ENCODE results near the gene CNTNAP5. TPM values are rescaled to one million over a fixed set of nuclear protein-coding genes. Genes with fewer than 3 reads are reported as not detected.

The CNTNAP5 gene
- total RNA-seq, 2 experiments from 2014 or later: not detected

DNA sequence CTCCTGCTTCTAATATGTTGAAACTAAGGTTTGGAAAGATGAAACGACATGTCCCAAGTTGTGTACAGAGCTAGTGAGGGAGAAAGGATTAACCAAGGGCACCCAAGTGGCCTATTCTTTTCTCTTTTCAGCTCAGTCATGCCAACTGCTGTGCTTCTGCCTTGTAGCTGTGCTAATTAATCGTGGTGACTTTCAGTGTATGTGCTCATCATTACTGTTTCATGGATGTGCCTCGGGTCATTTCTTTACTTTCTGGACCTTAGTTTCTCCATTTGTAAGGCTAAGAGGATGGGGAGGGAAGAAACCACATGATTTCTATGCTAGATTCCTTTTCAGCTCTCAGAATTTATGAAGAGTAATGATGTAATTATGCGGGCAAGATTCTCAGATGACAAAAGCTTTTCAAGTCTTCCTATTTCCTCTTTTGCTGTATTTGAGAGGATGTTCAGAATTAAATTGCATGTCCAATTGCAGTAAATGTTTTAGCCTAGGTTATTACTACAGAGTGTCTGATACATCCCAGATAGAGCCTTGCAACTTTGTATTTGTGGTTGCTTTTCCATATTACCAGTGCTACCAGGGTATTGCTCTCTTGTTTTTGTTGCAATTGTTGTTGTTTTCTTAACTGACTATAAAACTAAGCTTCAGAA is 621.2 kb downstream of the CNTNAP5 start:
- ChIA-PET CTCF (no interaction called here), POLR2A (no interaction called here)
- DNase-seq: no peak
- H3K4me1 Mint-ChIP-seq (ENCODE audit: low read depth): no peaks in the 10 kb centered on the region
- H3K27ac Mint-ChIP-seq: no peak overlapping the region
- intact Hi-C loops (cut with DNase I, micrococcal nuclease): no loop called here
- no peak overlapping the region for H3K4me3 Mint-ChIP-seq
- no peaks in the 10 kb centered on the region for H3K27me3 Mint-ChIP-seq
- peaks cover 7% of the 10 kb centered on the region for H3K9me3 Mint-ChIP-seq
- no peaks in the 10 kb centered on the region for H3K36me3 Mint-ChIP-seq (ENCODE audit: low read depth)
- H3K9me3 ChIP-seq (ENCODE audit: control insufficient read depth in 1 of 2, insufficient read depth in 1 of 2, low read length in 2 of 2): peaks cover 0 to 9% of the 10 kb centered on the region in 2 experiments
- no peak for ATAC-seq (ENCODE audit: poor library complexity)
- H3K4me1 ChIP-seq (ENCODE audit: insufficient read depth, low read length): no peaks in the 10 kb centered on the region
- no peaks in the 10 kb centered on the region for H3K36me3 ChIP-seq (ENCODE audit: insufficient read depth, low read length)
- no peaks in the 10 kb centered on the region for H3K27me3 ChIP-seq (ENCODE audit: control insufficient read depth in 1 of 2, insufficient read depth in 2 of 2, low read length in 2 of 2)
- H3K4me3 ChIP-seq (ENCODE audit: low read length): no peak overlapping the region
- TF ChIP-seq, protein P1, sequence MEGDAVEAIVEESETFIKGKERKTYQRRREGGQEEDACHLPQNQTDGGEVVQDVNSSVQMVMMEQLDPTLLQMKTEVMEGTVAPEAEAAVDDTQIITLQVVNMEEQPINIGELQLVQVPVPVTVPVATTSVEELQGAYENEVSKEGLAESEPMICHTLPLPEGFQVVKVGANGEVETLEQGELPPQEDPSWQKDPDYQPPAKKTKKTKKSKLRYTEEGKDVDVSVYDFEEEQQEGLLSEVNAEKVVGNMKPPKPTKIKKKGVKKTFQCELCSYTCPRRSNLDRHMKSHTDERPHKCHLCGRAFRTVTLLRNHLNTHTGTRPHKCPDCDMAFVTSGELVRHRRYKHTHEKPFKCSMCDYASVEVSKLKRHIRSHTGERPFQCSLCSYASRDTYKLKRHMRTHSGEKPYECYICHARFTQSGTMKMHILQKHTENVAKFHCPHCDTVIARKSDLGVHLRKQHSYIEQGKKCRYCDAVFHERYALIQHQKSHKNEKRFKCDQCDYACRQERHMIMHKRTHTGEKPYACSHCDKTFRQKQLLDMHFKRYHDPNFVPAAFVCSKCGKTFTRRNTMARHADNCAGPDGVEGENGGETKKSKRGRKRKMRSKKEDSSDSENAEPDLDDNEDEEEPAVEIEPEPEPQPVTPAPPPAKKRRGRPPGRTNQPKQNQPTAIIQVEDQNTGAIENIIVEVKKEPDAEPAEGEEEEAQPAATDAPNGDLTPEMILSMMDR (IDR thresholded peaks at IDR 0.05): no peak
- H3K27ac ChIP-seq (ENCODE audit: low read depth in 1 of 2, low read length in 2 of 2): no peak overlapping the region

DNA sequence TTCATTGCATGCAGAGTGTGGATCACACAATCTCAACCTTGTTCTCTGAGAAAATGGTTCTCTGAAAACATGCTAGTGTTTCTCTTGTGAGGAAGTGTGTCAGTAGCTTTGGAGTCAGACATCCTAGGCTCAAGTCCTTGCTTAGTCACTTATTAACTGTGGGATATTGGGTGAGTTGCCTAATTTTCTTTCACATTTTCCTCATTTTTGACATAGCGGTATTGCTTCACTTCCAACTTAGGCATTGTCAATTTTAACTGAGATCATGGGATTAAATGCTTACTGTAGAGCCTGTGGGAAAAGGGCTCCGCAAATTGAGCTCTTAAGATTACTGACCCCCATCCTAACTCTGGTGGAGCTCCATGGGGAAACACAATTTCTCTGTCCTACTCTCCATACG is 622.2 kb downstream of the CNTNAP5 start:
- TF ChIP-seq, protein P1 (IDR thresholded peaks at IDR 0.05): no peak
- Histone ChIP-seq H3K4me1 (ENCODE audit: insufficient read depth, low read length) (no peaks in the 10 kb centered on the region), H3K9me3 (ENCODE audit: control insufficient read depth in 1 of 2, insufficient read depth in 1 of 2, low read length in 2 of 2) (peaks cover 0 to 9% of the 10 kb centered on the region in 2 experiments), H3K27me3 (ENCODE audit: control insufficient read depth in 1 of 2, insufficient read depth in 2 of 2, low read length in 2 of 2) (no peaks in the 10 kb centered on the region), H3K27ac (ENCODE audit: low read depth in 1 of 2, low read length in 2 of 2) (no peak overlapping the region), H3K4me3 (ENCODE audit: low read length) (no peak overlapping the region), H3K36me3 (ENCODE audit: insufficient read depth, low read length) (no peaks in the 10 kb centered on the region)
- intact Hi-C loops (cut with DNase I, micrococcal nuclease): no loop called here
- POLR2A ChIA-PET: no interaction called here
- no peaks in the 10 kb centered on the region for H3K36me3 Mint-ChIP-seq (ENCODE audit: low read depth)
- no peaks in the 10 kb centered on the region for H3K27me3 Mint-ChIP-seq
- CTCF ChIA-PET: no interaction called here
- H3K4me3 Mint-ChIP-seq: no peak overlapping the region
- DNase-seq (no peak), ATAC-seq (ENCODE audit: poor library complexity) (no peak)
- H3K4me1 Mint-ChIP-seq (ENCODE audit: low read depth): no peaks in the 10 kb centered on the region
- peaks cover 7% of the 10 kb centered on the region for H3K9me3 Mint-ChIP-seq
- H3K27ac Mint-ChIP-seq: no peak overlapping the region

DNA sequence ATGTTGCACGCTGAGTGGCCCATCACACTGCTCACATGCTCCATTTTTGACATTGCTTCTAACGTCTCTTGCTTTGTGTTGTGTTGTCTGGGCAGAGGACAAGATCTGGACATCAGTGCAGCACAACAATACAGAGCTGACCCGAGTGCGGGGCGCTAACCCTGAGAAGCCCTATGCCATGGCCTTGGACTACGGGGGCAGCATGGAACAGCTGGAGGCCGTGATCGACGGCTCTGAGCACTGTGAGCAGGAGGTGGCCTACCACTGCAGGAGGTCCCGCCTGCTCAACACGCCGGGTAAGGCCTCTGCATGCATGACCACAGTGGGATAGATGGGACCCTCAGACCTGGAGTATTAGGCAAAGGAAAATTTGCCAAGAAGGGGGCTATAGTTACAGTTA is 622.6 kb downstream of the CNTNAP5 start:
- Mint-ChIP-seq H3K4me3 (no peak overlapping the region), H3K27me3 (no peaks in the 10 kb centered on the region), H3K4me1 (ENCODE audit: low read depth) (no peaks in the 10 kb centered on the region), H3K27ac (no peak overlapping the region), H3K9me3 (peaks cover 7% of the 10 kb centered on the region), H3K36me3 (ENCODE audit: low read depth) (no peaks in the 10 kb centered on the region)
- POLR2A ChIA-PET: no interaction called here
- ATAC-seq (ENCODE audit: poor library complexity) (no peak), DNase-seq (no peak)
- peaks cover 0 to 9% of the 10 kb centered on the region in 2 experiments for H3K9me3 ChIP-seq (ENCODE audit: control insufficient read depth in 1 of 2, insufficient read depth in 1 of 2, low read length in 2 of 2)
- no peak overlapping the region for H3K27ac ChIP-seq (ENCODE audit: low read depth in 1 of 2, low read length in 2 of 2)
- intact Hi-C loops (cut with DNase I, micrococcal nuclease): no loop called here
- H3K4me1 ChIP-seq (ENCODE audit: insufficient read depth, low read length): no peaks in the 10 kb centered on the region
- no peaks in the 10 kb centered on the region for H3K27me3 ChIP-seq (ENCODE audit: control insufficient read depth in 1 of 2, insufficient read depth in 2 of 2, low read length in 2 of 2)
- TF ChIP-seq, protein P1 (IDR thresholded peaks at IDR 0.05): no peak
- no peak overlapping the region for H3K4me3 ChIP-seq (ENCODE audit: low read length)
- CTCF ChIA-PET: no interaction called here
- H3K36me3 ChIP-seq (ENCODE audit: insufficient read depth, low read length): no peaks in the 10 kb centered on the region
